SK-N-SH (cell line): ENCODE results near the gene SPTLC2. TPM values are rescaled to one million over a fixed set of nuclear protein-coding genes. Genes with fewer than 3 reads are reported as not detected.

Experiments
- CTCF ChIA-PET: fragments of 300-600, 350-600 bp; formaldehyde crosslinking; extraction: SDS; loops from one replicate; lab custom pipeline; 2021; lab: Yijun Ruan, JAX
- POLR2A ChIA-PET: fragments of 350-600 bp; sonication (Branson Sonifier 250); formaldehyde crosslinking; extraction: SDS; loops from one replicate; lab custom pipeline; 2020; ENCODE audit warnings: antibody characterized with exemption, inconsistent platforms; lab: Yijun Ruan, JAX
- DNase-seq: peaks from one replicate; pipeline ENCODE4 v3.0.0; 2012
- H2AFZ ChIP-seq: fragments of 200-600 bp; sonication (generic); 2 replicates; pipeline ENCODE4 v1.8.1; 2016; ENCODE audit warnings: antibody characterized with exemption, mild to moderate bottlenecking, low read depth
- H3F3A ChIP-seq: fragments of 200-600 bp; sonication (generic); replicated peaks from 2 replicates; pipeline ENCODE3; 2016; ENCODE audit warnings: antibody characterized with exemption, mild to moderate bottlenecking; ENCODE audit not compliant: insufficient read depth
- H3K27ac ChIP-seq, 2 experiments: fragments of 200-500 bp in 1 of 2; fragments of 200-600 bp in 1 of 2; sonication (Bioruptor generic) in 1 of 2; sonication (generic), shearing (Covaris generic) in 1 of 2; 2 replicates each; pipeline versions ENCODE4 v1.5.1 to v1.6.1; 2014 to 2016; ENCODE audit warnings: low read depth in 2 of 2, inconsistent platforms in 1 of 2, low read length in 1 of 2, mild to moderate bottlenecking in 1 of 2, mixed read lengths in 1 of 2
- H3K27me3 ChIP-seq: fragments of 200-600 bp; sonication (generic), shearing (Covaris generic); 2 replicates; pipeline ENCODE4 v1.6.1; 2016; ENCODE audit warnings: mixed run types; ENCODE audit not compliant: insufficient read depth
- H3K36me3 ChIP-seq, 2 experiments: fragments of 200-500 bp in 1 of 2; fragments of 200-600 bp in 1 of 2; sonication (Bioruptor generic) in 1 of 2; sonication (generic) in 1 of 2; replicated peaks in 1 of 2; 2 replicates each; pipeline versions ENCODE3 to v1.5.1; 2014 to 2016; ENCODE audit warnings: low read length in 1 of 2, mild to moderate bottlenecking in 1 of 2; ENCODE audit not compliant: insufficient read depth in 2 of 2, control insufficient read depth in 1 of 2
- H3K4me1 ChIP-seq, 2 experiments: fragments of 200-500 bp in 1 of 2; fragments of 200-600 bp in 1 of 2; sonication (Bioruptor generic) in 1 of 2; sonication (generic), shearing (Covaris generic) in 1 of 2; 2 replicates each; pipeline versions ENCODE4 v1.5.1 to v1.6.1; 2014 to 2016; ENCODE audit warnings: low read depth in 1 of 2, low read length in 1 of 2, mixed run types in 1 of 2; ENCODE audit not compliant: insufficient read depth in 2 of 2, control insufficient read depth in 1 of 2
- H3K4me2 ChIP-seq: fragments of 200-600 bp; sonication (generic), shearing (Covaris generic); 2 replicates; pipeline ENCODE4 v1.6.1; 2017; ENCODE audit warnings: mixed run types
- H3K4me3 ChIP-seq, 2 experiments: fragments of 200-500 bp in 1 of 2; fragments of 200-600 bp in 1 of 2; sonication (Bioruptor generic) in 1 of 2; sonication (generic), shearing (Covaris generic) in 1 of 2; 2 replicates each; pipeline versions ENCODE4 v1.5.1 to v1.8.1; 2014 to 2016; ENCODE audit warnings: low read depth in 2 of 2, inconsistent platforms in 1 of 2, low read length in 1 of 2, mild to moderate bottlenecking in 1 of 2, mixed read lengths in 1 of 2, moderate library complexity in 1 of 2
- H3K79me2 ChIP-seq: fragments of 200-600 bp; sonication (generic); 2 replicates; pipeline ENCODE4 v1.8.1; 2017; ENCODE audit warnings: mild to moderate bottlenecking; ENCODE audit not compliant: insufficient read depth
- H3K9ac ChIP-seq: fragments of 200-600 bp; sonication (generic); 2 replicates; pipeline ENCODE4 v1.6.1; 2017; ENCODE audit warnings: mixed run types
- H3K9me2 ChIP-seq: fragments of 200-600 bp; sonication (generic); 2 replicates; pipeline ENCODE4 v1.6.1; 2017; ENCODE audit warnings: mixed run types
- H3K9me3 ChIP-seq: fragments of 200-600 bp; sonication (generic); 2 replicates; pipeline ENCODE4 v1.6.1; 2017; ENCODE audit warnings: mixed run types, mild to moderate bottlenecking, moderate library complexity
- H4K20me1 ChIP-seq: fragments of 200-600 bp; sonication (generic); 2 replicates; pipeline ENCODE4 v1.6.1; 2017; ENCODE audit warnings: mild to moderate bottlenecking, mixed run types; ENCODE audit not compliant: insufficient read depth
- CHD2 ChIP-seq: fragments of 150-350 bp; IDR thresholded peaks from 2 replicates; pipeline ENCODE4 v1.6.1; 2018; ENCODE audit warnings: low read length; ENCODE audit not compliant: partially characterized antibody
- EP300 ChIP-seq, 2 experiments: IDR thresholded peaks; 2 replicates each; pipeline versions ENCODE4 v1.4.0 to v1.6.1; 2012; ENCODE audit warnings: borderline replicate concordance in 1 of 2, low read depth in 1 of 2, low read length in 1 of 2
- FOSL2 ChIP-seq: IDR thresholded peaks from 2 replicates; pipeline ENCODE4 v1.4.0; 2012; ENCODE audit warnings: low read depth, mild to moderate bottlenecking, moderate library complexity, borderline replicate concordance
- GABPA ChIP-seq: IDR thresholded peaks from 2 replicates; pipeline ENCODE4 v1.4.0; 2012; ENCODE audit warnings: low read depth, mild to moderate bottlenecking
- JUND ChIP-seq: IDR thresholded peaks from 2 replicates; pipeline ENCODE4 v1.4.0; 2012
- MAX ChIP-seq: IDR thresholded peaks from 2 replicates; pipeline ENCODE4 v1.4.0; 2012; ENCODE audit warnings: low read depth
- MEF2A ChIP-seq: IDR thresholded peaks from 2 replicates; pipeline ENCODE4 v1.4.0; 2012; ENCODE audit warnings: low read depth, borderline replicate concordance
- MXI1 ChIP-seq: IDR thresholded peaks from 2 replicates; pipeline ENCODE4 v1.6.1; 2012; ENCODE audit warnings: mild to moderate bottlenecking, low read depth, low read length, improper control_type of control experiment
- NRF1 ChIP-seq: IDR thresholded peaks from 2 replicates; pipeline ENCODE4 v1.6.1; 2012; ENCODE audit warnings: low read depth, mild to moderate bottlenecking, low read length
- POLR2AphosphoS5 ChIP-seq: IDR thresholded peaks from 2 replicates; pipeline ENCODE4 v1.6.1; 2012; ENCODE audit warnings: low read depth, low read length
- RAD21 ChIP-seq: IDR thresholded peaks from 2 replicates; pipeline ENCODE4 v1.6.1; 2012; ENCODE audit warnings: mild to moderate bottlenecking, low read length
- RFX5 ChIP-seq: IDR thresholded peaks from 2 replicates; pipeline ENCODE4 v1.6.1; 2012; ENCODE audit warnings: mild to moderate bottlenecking, improper control_type of control experiment, low read length
- SIN3A ChIP-seq: IDR thresholded peaks from 2 replicates; pipeline ENCODE4 v1.6.1; 2012; ENCODE audit warnings: low read depth, mild to moderate bottlenecking, low read length, moderate library complexity, borderline replicate concordance
- TCF12 ChIP-seq: IDR thresholded peaks from 2 replicates; pipeline ENCODE4 v1.4.0; 2012
- TEAD4 ChIP-seq: IDR thresholded peaks from 2 replicates; pipeline ENCODE4 v1.4.0; 2012; ENCODE audit warnings: mild to moderate bottlenecking, borderline replicate concordance; ENCODE audit not compliant: insufficient read depth
- USF2 ChIP-seq: fragments of 150-350 bp; IDR thresholded peaks from 2 replicates; pipeline ENCODE4 v1.6.1; 2017; ENCODE audit warnings: antibody characterized with exemption, low read length, low read depth, borderline replicate concordance
- YY1 ChIP-seq: IDR thresholded peaks from 2 replicates; pipeline ENCODE4 v1.4.0; 2012; ENCODE audit warnings: low read depth, mild to moderate bottlenecking
- ZBTB33 ChIP-seq: IDR thresholded peaks from 2 replicates; pipeline ENCODE4 v1.4.0; 2012; ENCODE audit warnings: low read depth, borderline replicate concordance
- WGBS: methylation state at CpG from one replicate; pipeline ENCODE4 v1.1.6; 2017; ENCODE audit warnings: low lambda C conversion rate; 5-methylcytosine and 5-hydroxymethylcytosine counted together
- polyA plus RNA-seq, 3 experiments: library from polyadenylated mRNA; depleted of rRNA; stranded (reverse); fragments of >200 nt; gene quantifications; 2 replicates each; pipeline ENCODE4 v1.2.3, GENCODE V29; 2012
- TF ChIP-seq, protein P1 (sequence below): fragments of 200-600 bp; sonication (generic); IDR thresholded peaks from 2 replicates; pipeline ENCODE4 v1.6.1; 2017; ENCODE audit warnings: antibody characterized with exemption, mild to moderate bottlenecking, moderate library complexity

Gene SPTLC2
- polyA plus RNA-seq, 1 of the 3 experiments (the other 2 are of a cell fraction), result 10.2 TPM

DNA sequence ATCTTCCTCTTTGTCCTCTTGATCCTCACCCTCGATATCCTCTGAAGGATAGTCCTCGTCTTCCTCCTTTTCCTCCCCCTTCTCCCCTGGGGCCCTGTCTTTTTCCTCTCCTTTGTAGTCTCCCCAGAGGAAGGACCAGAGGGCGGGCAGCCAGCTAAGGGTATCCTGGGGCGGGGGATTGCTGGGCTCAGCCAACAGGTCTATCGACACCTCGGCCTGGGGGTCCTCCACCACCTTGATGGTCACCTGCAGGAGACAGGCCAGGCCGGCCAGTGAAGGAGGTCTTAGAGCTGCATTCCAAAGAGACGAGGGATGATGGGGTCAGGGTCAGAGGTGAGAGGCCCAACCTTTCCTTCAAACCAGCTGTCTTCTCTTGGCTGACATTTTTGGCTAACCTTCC, 134.0 kb downstream of the SPTLC2 start:
- Histone ChIP-seq H3K4me3 (no peak overlapping the region), H3K27me3 (no peaks in the 10 kb centered on the region), H3K9me3 (no peaks in the 10 kb centered on the region), H3K79me2 (no peaks in the 10 kb centered on the region), H3K9me2 (no peaks in the 10 kb centered on the region), H3F3A (no peaks in the 10 kb centered on the region), H3K4me1 (no peaks in the 10 kb centered on the region; a peak in 1 of 4 replicates), H2AFZ (no peak overlapping the region), H3K36me3 (no peaks in the 10 kb centered on the region), H3K4me2 (no peak overlapping the region), H3K27ac (no peak overlapping the region), H4K20me1 (no peaks in the 10 kb centered on the region), H3K9ac (no peak overlapping the region)
- POLR2A ChIA-PET, result interaction anchor here (1.2 kb wide), 1 partner anchor 18 kb away, joined by 3 read pairs; no protein-coding TSS in a partner anchor
- CTCF ChIA-PET, result interaction anchor here (1.0 to 1.1 kb wide), 2 partner anchors 23 to 69 kb away, joined by 3 to 5 read pairs; no protein-coding TSS in a partner anchor
- TF ChIP-seq GABPA, result no peak
- TF ChIP-seq POLR2AphosphoS5, result no peak
- TF ChIP-seq, protein P1, sequence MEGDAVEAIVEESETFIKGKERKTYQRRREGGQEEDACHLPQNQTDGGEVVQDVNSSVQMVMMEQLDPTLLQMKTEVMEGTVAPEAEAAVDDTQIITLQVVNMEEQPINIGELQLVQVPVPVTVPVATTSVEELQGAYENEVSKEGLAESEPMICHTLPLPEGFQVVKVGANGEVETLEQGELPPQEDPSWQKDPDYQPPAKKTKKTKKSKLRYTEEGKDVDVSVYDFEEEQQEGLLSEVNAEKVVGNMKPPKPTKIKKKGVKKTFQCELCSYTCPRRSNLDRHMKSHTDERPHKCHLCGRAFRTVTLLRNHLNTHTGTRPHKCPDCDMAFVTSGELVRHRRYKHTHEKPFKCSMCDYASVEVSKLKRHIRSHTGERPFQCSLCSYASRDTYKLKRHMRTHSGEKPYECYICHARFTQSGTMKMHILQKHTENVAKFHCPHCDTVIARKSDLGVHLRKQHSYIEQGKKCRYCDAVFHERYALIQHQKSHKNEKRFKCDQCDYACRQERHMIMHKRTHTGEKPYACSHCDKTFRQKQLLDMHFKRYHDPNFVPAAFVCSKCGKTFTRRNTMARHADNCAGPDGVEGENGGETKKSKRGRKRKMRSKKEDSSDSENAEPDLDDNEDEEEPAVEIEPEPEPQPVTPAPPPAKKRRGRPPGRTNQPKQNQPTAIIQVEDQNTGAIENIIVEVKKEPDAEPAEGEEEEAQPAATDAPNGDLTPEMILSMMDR, result no peak
- no peak for TF ChIP-seq TCF12
- no peak for TF ChIP-seq JUND
- 65% methylated on average over 6 of the region's 8 CpGs for WGBS
- no peak for DNase-seq

- Histone ChIP-seq H3K4me2 (no peak overlapping the region), H3K27ac (no peak overlapping the region), H2AFZ (no peak overlapping the region), H3K27me3 (no peaks in the 10 kb centered on the region), H3K9ac (no peak overlapping the region), H3F3A (no peaks in the 10 kb centered on the region), H3K36me3 (no peaks in the 10 kb centered on the region), H3K79me2 (no peaks in the 10 kb centered on the region), H3K9me3 (no peaks in the 10 kb centered on the region), H3K4me3 (no peak overlapping the region), H3K9me2 (no peaks in the 10 kb centered on the region), H3K4me1 (no peaks in the 10 kb centered on the region), H4K20me1 (no peaks in the 10 kb centered on the region)
- TF ChIP-seq RFX5 (no peak), MXI1 (no peak), YY1 (no peak), FOSL2 (no peak), SIN3A (no peak), MEF2A (no peak), MAX (no peak)
- CTCF ChIA-PET, result interaction anchor here (0.9 kb wide), 1 partner anchor 71 kb away, joined by 3 read pairs; no protein-coding TSS in a partner anchor
- POLR2A ChIA-PET, result no interaction called here
- no peak for DNase-seq
- WGBS, result 38% methylated on average over 1 of the region's 1 CpG
Observed at GRCh38 chr14:77478796-77479195, 137.6 kb downstream of the SPTLC2 start.

DNA sequence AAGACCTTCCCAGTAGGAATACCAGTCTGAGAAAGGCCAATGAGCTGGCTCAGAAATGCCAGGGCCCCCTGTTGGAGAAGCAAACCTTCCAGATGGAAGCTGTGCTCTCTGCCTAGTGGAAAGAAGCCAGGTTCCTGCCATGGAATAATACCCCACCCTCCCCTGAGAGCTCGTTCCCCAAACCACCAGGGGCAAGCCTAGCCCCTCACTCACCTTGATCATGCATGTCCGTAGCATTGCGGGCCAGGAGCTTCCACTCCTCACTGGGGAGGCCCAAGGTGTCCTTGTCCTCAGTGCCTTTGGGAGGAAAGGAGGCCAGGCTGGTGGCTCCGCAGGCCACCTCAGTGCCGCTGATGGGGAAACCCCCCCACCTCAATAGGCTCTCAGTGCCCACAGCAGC, 138.4 kb downstream of the SPTLC2 start:
- Histone ChIP-seq H3K4me2 (no peak overlapping the region), H2AFZ (no peak overlapping the region), H3K4me1 (no peaks in the 10 kb centered on the region), H3K27ac (no peak overlapping the region), H4K20me1 (no peaks in the 10 kb centered on the region), H3K9me2 (no peaks in the 10 kb centered on the region), H3K79me2 (no peaks in the 10 kb centered on the region), H3K36me3 (no peaks in the 10 kb centered on the region), H3F3A (no peaks in the 10 kb centered on the region), H3K27me3 (no peaks in the 10 kb centered on the region), H3K9ac (no peak overlapping the region), H3K4me3 (no peak overlapping the region), H3K9me3 (no peaks in the 10 kb centered on the region)
- POLR2A ChIA-PET, result no interaction called here
- no peak for DNase-seq
- CTCF ChIA-PET, result interaction anchor here (0.9 to 1.8 kb wide), 4 partner anchors 10 to 73 kb away, joined by 3 to 8 read pairs (median 4); no protein-coding TSS in a partner anchor
- WGBS, result 74% methylated on average over 5 of the region's 5 CpGs
- no peak for TF ChIP-seq TEAD4
- no peak for TF ChIP-seq NRF1
- no peak for TF ChIP-seq MEF2A
- TF ChIP-seq YY1, result no peak
- TF ChIP-seq ZBTB33, result no peak
- TF ChIP-seq CHD2, result no peak
- TF ChIP-seq RAD21, result no peak
- TF ChIP-seq RFX5, result no peak
- TF ChIP-seq EP300 (IDR thresholded peaks at IDR 0.05; ENCODE audit: borderline replicate concordance in 1 of 2, low read depth in 1 of 2, low read length in 1 of 2), result no peak
- no peak for TF ChIP-seq USF2
